GM19193 (cell line): Measurements from ENCODE around the gene MAP2K5.

ENCODE experiments used
- POLR2A ChIP-seq: IDR thresholded peaks from 4 replicates; pipeline ENCODE4 v1.6.1; 2011; ENCODE audit not compliant: insufficient read depth, insufficient read length; ENCODE audit errors: extremely low read depth

MAP2K5 gene

DNA sequence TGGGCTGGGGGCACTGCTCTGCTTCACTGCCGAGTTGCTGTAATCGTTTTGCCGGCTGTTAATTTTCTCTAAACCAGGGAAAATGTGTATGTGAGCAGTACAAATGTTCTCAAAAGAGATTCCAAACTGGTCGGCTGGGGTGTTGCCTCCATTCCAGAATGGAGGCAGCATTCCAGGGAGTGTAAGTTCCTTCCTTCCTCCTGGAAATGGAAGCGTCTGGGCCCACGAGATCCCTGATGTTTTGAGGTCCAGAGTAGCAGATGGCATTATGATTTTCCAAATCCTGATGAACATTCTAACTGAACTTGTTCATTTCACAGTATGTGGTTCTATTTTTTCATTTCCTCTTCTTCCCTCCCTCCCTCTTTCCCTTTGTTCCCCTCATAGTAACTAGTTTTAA, 218.4 kb downstream of the MAP2K5 start:
- TF ChIP-seq POLR2A = no peak

- TF ChIP-seq POLR2A = no peak
These were observed 218.8 kb downstream of the MAP2K5 start for GRCh38 chr15:67761343-67761742.

DNA sequence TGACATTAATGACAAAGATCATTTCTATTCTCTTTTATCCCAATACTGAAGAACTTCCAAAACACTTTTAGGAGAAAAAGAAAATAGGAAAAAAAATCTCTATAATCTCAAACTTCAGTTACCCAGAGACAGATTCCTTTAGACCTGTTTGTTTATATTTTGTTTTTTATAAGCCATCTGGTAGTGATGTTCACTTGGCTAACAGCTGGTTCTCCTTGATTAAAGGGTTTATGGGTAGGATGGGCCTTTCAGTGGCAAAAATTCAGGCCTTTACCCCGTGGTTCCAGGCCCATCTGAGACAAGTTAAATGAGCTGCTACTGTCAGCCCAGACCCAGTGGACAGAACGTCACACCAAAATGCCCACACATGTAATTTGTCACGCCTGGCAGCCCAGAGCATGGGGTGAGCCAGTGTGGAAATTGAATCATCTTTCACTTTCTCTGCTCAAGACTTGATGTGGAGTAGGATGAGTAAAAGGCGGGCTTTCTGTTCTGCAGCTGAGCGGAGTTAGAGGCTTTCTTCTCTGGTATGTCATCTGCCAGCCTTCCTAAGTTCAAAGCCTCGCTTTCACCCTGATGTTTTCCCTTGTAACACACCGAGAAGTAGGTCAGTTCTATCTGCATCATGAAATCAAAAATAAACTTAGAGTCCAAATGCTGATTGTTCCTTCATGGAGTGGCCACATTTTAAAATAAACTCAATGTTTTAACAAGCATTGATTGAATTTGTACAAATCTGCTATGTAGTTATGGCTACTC, 220.3 kb downstream of the MAP2K5 start:
- TF ChIP-seq POLR2A = no peak

- no peak for TF ChIP-seq POLR2A
These were observed 223.2 kb downstream of the MAP2K5 start for GRCh38 chr15:67765701-67766100.

GRCh38 chr15:67766968-67767367, 224.5 kb downstream of the MAP2K5 start:
- TF ChIP-seq POLR2A = no peak

DNA sequence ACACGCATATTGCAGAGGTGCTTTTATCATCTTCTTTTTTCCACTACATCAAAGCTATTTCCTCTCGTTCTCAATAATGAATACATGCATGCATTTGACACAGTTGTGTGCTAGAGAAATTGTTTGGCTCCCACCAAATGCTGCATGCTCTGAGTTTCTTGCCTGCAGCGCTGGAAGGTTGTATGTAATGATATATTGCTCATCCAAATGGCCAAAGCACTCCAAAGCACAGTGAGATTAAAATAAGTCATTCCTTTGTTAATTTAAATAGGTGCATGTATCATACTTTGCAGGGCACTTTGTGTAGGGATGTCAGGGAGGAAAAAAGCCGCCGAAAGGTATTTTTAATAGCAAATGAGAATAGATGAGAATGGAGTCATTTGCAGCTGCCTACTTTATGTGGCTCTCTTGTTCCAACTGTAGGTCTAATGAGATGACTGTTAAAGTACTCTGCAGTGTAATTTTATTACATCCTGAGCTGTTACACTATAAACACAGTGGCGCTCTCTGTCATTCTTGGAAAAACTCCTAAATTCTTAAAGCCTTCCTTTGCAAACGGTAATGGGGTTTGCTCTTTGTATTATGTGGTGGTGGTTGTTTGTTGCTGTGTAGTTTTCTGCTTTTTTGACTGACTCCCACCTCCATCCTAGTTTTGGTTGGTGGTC, 225.9 kb downstream of the MAP2K5 start:
- no peak for TF ChIP-seq POLR2A

GRCh38 chr15:67769497-67770357, 227.2 kb downstream of the MAP2K5 start:
- TF ChIP-seq POLR2A = no peak

DNA sequence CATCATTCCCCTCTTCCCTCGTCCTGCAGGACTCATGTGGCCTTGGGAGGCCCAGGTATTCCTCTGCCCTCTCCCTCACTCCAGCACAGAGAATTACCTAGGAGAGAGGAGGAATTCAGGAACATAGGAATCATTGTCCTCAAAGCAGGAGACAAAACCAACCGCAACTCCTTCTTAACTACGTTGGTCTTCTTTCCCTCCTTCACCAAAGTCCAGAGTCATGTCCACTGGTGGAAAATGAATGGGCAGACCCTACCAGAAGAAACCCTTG, 227.8 kb downstream of the MAP2K5 start:
- no peak for TF ChIP-seq POLR2A

DNA sequence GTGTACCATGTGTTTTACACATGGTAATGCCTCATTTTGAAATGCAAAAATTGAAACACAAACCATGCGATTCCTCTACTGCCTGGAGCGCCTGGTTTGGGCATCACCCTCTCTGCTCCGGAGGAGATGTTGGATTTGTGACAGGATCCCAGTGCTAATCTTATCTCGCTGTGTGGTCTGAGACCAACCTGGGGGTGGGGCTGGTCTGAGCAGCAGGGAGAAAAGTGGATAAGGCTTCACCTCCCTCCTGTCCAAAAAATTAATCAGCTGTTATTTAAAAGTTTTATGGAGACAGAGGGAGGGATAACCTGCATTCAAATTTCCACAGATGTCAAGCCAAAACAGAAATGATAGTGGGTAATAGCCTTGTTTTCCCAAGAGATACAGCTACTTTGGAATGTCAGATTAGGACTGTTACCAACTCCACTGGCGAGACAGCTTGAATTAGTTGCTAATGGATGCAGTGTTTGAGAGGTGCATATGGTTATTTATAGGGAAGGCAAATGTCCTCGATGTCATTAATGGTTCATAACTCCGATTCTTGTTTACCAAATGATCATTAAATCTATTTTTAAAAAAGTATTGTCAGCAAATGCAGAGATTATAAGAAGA, 228.8 kb downstream of the MAP2K5 start:
- TF ChIP-seq POLR2A = no peak

DNA sequence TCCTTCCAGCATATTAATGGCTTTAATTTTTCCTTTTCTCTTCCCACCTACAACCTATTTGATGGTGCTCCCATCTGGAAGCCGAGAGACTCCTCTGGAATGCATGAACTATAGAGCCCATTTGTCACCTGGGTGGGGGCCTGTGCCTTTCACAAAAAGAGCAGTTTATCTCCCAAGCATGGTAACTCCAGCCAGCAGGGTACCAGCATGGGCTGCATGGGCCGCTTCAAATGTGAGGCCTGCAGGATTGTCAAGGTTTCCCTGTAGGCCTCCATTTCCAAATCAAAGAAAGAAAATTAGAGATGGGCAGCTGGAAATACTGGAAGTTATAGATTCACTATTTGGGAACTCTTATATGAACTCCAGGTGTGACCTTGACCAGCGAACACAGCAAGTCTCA, 232.1 kb downstream of the MAP2K5 start:
- no peak for TF ChIP-seq POLR2A

DNA sequence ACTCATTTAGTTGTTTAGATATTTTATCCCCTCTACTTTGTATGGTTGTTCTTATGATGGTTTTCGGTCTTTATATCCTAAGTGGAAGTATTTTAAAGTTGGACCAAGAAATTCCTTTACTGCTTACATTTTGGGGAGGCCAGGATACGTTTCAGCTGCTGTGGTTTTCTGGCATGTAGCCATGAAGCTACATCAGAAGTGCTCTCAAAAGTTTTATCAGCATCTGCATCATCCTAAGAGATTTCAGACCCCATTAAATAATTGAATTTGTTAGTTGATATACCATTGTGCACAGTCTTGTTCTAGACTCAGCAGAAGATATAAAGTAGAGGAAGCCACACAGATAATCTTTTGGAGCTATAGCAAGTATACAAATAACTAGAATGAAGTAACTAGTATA, 232.7 kb downstream of the MAP2K5 start:
- TF ChIP-seq POLR2A = no peak

DNA sequence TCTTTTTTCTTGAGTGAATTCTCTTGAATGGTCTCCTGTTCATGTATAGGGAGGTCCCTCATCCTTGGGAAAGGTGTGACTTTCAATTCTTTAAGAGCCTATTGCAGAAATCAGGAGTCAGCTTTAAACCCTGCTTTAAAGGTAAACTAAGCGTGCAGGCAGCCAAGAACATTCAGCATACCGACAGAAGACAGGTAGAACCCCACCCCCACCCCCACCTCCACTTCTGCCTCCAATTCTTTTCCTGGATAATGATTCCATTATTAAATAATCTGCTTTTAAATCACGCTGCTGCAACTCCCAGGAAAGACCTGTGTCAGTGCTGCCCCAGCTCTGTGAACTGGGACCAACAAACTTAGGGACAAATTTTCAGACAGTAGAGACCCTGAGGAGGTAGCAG, 233.5 kb downstream of the MAP2K5 start:
- TF ChIP-seq POLR2A = no peak

- TF ChIP-seq POLR2A = no peak
These were observed 234.1 kb downstream of the MAP2K5 start for GRCh38 chr15:67776600-67776999.

DNA sequence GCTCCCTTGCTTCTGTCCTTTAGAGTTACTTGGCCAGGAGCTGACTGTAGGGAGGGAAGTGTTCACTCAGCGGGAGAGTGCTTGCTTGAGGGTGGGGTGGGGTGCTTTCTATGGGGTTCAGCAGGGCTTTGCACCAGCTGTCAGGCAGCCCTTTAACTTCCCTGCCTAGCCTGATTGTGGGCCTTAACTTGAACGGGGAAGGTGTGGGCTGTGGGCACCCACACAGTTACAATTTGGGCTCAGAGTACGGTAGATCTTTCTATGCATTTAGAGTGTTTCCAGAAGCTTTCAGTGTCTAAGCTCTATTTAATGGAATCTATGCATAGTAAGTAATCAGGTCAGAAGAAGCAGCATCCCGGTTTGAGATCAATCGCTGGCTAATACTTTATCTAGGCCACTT, 234.6 kb downstream of the MAP2K5 start:
- TF ChIP-seq POLR2A = no peak

DNA sequence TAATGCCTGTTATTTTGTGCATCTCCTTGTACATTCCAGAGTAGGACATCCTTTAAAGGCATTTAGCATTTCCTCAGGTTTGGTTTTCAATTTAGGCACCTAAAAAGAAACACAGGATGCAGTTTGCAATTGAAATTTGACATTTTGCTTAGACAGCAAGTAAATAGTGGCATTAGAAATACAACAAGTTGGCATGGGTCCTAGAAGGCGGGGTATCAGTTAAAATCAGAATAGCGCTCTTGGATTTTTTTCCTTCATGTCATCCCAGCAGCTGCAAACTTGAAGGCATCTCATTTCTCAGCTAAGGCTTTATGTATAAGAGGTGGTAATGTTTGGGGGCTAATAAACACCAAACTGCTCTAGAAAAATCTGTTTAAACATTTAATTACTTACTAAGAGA, 235.3 kb downstream of the MAP2K5 start:
- TF ChIP-seq POLR2A = no peak
